ENCODE measurements around the gene RBM47.

RBM47 gene

GRCh38 chr4:40648742-40649281 lies 19.1 kb upstream of the RBM47 start:
- TF ChIP-seq, protein P1, sequence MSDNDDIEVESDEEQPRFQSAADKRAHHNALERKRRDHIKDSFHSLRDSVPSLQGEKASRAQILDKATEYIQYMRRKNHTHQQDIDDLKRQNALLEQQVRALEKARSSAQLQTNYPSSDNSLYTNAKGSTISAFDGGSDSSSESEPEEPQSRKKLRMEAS (IDR thresholded peaks at IDR 0.05), result no peak
- TF ChIP-seq EGR1 (IDR thresholded peaks at IDR 0.05) (no peak), NFIC (IDR thresholded peaks at IDR 0.05) (no peak), TEAD4 (IDR thresholded peaks at IDR 0.05) (no peak), TAF1 (IDR thresholded peaks at IDR 0.05; ENCODE audit: low read depth) (no peak), YY1 (IDR thresholded peaks at IDR 0.05; ENCODE audit: low read depth) (no peak), EP300 (IDR thresholded peaks at IDR 0.05; ENCODE audit: borderline replicate concordance) (no peak), CEBPB (IDR thresholded peaks at IDR 0.05) (no peak)
- TF ChIP-seq, protein P2, sequence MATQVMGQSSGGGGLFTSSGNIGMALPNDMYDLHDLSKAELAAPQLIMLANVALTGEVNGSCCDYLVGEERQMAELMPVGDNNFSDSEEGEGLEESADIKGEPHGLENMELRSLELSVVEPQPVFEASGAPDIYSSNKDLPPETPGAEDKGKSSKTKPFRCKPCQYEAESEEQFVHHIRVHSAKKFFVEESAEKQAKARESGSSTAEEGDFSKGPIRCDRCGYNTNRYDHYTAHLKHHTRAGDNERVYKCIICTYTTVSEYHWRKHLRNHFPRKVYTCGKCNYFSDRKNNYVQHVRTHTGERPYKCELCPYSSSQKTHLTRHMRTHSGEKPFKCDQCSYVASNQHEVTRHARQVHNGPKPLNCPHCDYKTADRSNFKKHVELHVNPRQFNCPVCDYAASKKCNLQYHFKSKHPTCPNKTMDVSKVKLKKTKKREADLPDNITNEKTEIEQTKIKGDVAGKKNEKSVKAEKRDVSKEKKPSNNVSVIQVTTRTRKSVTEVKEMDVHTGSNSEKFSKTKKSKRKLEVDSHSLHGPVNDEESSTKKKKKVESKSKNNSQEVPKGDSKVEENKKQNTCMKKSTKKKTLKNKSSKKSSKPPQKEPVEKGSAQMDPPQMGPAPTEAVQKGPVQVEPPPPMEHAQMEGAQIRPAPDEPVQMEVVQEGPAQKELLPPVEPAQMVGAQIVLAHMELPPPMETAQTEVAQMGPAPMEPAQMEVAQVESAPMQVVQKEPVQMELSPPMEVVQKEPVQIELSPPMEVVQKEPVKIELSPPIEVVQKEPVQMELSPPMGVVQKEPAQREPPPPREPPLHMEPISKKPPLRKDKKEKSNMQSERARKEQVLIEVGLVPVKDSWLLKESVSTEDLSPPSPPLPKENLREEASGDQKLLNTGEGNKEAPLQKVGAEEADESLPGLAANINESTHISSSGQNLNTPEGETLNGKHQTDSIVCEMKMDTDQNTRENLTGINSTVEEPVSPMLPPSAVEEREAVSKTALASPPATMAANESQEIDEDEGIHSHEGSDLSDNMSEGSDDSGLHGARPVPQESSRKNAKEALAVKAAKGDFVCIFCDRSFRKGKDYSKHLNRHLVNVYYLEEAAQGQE (IDR thresholded peaks at IDR 0.05; ENCODE audit: low read depth), result no peak
- TF ChIP-seq, protein P3, sequence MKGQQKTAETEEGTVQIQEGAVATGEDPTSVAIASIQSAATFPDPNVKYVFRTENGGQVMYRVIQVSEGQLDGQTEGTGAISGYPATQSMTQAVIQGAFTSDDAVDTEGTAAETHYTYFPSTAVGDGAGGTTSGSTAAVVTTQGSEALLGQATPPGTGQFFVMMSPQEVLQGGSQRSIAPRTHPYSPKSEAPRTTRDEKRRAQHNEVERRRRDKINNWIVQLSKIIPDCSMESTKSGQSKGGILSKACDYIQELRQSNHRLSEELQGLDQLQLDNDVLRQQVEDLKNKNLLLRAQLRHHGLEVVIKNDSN (IDR thresholded peaks at IDR 0.05), result no peak

- TF ChIP-seq TCF12 (IDR thresholded peaks at IDR 0.05; ENCODE audit: low read depth), result no peak
- TF ChIP-seq, protein P2 (IDR thresholded peaks at IDR 0.05; ENCODE audit: low read depth), result no peak
- TF ChIP-seq RAD21 (IDR thresholded peaks at IDR 0.05; ENCODE audit: low read depth), result no peak
- no peak for TF ChIP-seq TEAD4 (IDR thresholded peaks at IDR 0.05)
- TF ChIP-seq, protein P3 (IDR thresholded peaks at IDR 0.05), result no peak
- TF ChIP-seq EGR1 (IDR thresholded peaks at IDR 0.05), result no peak
- TF ChIP-seq FOXM1 (IDR thresholded peaks at IDR 0.05; ENCODE audit: borderline replicate concordance, low read depth), result no peak
- TF ChIP-seq TAF1 (IDR thresholded peaks at IDR 0.05; ENCODE audit: low read depth), result no peak
- no peak for TF ChIP-seq YY1 (IDR thresholded peaks at IDR 0.05; ENCODE audit: low read depth)
- TF ChIP-seq NFIC (IDR thresholded peaks at IDR 0.05), result no peak
- TF ChIP-seq, protein P1 (IDR thresholded peaks at IDR 0.05), result no peak
- TF ChIP-seq CREB1 (IDR thresholded peaks at IDR 0.05; ENCODE audit: low read depth), result no peak
- TF ChIP-seq EP300 (IDR thresholded peaks at IDR 0.05; ENCODE audit: borderline replicate concordance), result no peak
- no peak for TF ChIP-seq ZBTB7A (IDR thresholded peaks at IDR 0.05; ENCODE audit: low read depth)
- no peak for TF ChIP-seq CEBPB (IDR thresholded peaks at IDR 0.05)
These were observed 18.5 kb upstream of the RBM47 start for GRCh38 chr4:40648131-40648530.

DNA sequence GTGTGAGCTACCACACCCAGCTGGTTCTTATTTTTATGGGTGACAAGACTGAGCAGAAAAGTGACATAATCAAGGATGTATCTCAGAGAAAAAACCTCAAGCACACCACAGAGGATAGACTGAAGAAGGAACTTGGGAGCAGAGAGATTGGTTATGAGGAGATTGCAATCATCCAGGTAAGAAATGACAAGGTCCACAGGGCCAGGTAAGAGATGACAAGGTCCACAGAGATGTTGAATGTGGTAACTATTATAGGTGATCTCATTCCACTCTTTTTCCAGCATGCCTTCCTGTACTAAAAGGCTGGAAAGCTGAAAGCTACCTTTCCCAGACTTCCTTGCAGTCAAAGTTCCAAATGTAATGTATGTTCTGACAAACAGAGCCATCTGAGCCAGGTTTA lies 15.9 kb upstream of the RBM47 start:
- TF ChIP-seq TEAD4 (IDR thresholded peaks at IDR 0.05) (no peak), CREB1 (IDR thresholded peaks at IDR 0.05; ENCODE audit: low read depth) (no peak), TCF12 (IDR thresholded peaks at IDR 0.05; ENCODE audit: low read depth) (no peak), YY1 (IDR thresholded peaks at IDR 0.05; ENCODE audit: low read depth) (no peak), RAD21 (IDR thresholded peaks at IDR 0.05; ENCODE audit: low read depth) (no peak), NFIC (IDR thresholded peaks at IDR 0.05) (no peak), CEBPB (IDR thresholded peaks at IDR 0.05) (no peak), EP300 (IDR thresholded peaks at IDR 0.05; ENCODE audit: borderline replicate concordance) (no peak), TAF1 (IDR thresholded peaks at IDR 0.05; ENCODE audit: low read depth) (no peak), ZBTB7A (IDR thresholded peaks at IDR 0.05; ENCODE audit: low read depth) (no peak), EGR1 (IDR thresholded peaks at IDR 0.05) (no peak), FOXM1 (IDR thresholded peaks at IDR 0.05; ENCODE audit: borderline replicate concordance, low read depth) (no peak)
- TF ChIP-seq, protein P2 (IDR thresholded peaks at IDR 0.05; ENCODE audit: low read depth), result no peak
- TF ChIP-seq, protein P3 (IDR thresholded peaks at IDR 0.05), result no peak
- TF ChIP-seq, protein P1 (IDR thresholded peaks at IDR 0.05), result no peak
